T-helper 1 cell treated with Interleukin-12 subunit alpha and Interleukin-12 subunit beta and Interleukin-4 antibody, amounts not matched to agents 30 μg/mL and 1 μg/mL, for 36 hours (primary cell): ENCODE measurements around the gene OPN4.
"Not testable (repeated sequence)": the region's sequence is repeated elsewhere in the genome, so short reads cannot be mapped to it uniquely, and the experiment has no call there.

Experiments used
- H3K27ac Mint-ChIP-seq: one replicate; pipeline ENCODE4 v1.8.0; 2021; ENCODE audit warnings: mild to moderate bottlenecking, mixed read lengths
- H3K27me3 Mint-ChIP-seq: one replicate; pipeline ENCODE4 v1.8.0; 2021; ENCODE audit warnings: low read depth, mixed read lengths
- H3K36me3 Mint-ChIP-seq: one replicate; pipeline ENCODE4 v1.8.0; 2021; ENCODE audit warnings: low read depth, mixed read lengths
- H3K4me1 Mint-ChIP-seq: one replicate; pipeline ENCODE4 v1.8.0; 2021; ENCODE audit warnings: low read depth, mixed read lengths
- H3K4me3 Mint-ChIP-seq: one replicate; pipeline ENCODE4 v1.8.0; 2021; ENCODE audit warnings: mild to moderate bottlenecking, moderate library complexity, mixed read lengths
- H3K9me3 Mint-ChIP-seq: one replicate; pipeline ENCODE4 v1.8.0; 2021; ENCODE audit warnings: mixed read lengths

OPN4 gene, protein sequence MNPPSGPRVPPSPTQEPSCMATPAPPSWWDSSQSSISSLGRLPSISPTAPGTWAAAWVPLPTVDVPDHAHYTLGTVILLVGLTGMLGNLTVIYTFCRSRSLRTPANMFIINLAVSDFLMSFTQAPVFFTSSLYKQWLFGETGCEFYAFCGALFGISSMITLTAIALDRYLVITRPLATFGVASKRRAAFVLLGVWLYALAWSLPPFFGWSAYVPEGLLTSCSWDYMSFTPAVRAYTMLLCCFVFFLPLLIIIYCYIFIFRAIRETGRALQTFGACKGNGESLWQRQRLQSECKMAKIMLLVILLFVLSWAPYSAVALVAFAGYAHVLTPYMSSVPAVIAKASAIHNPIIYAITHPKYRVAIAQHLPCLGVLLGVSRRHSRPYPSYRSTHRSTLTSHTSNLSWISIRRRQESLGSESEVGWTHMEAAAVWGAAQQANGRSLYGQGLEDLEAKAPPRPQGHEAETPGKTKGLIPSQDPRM

DNA sequence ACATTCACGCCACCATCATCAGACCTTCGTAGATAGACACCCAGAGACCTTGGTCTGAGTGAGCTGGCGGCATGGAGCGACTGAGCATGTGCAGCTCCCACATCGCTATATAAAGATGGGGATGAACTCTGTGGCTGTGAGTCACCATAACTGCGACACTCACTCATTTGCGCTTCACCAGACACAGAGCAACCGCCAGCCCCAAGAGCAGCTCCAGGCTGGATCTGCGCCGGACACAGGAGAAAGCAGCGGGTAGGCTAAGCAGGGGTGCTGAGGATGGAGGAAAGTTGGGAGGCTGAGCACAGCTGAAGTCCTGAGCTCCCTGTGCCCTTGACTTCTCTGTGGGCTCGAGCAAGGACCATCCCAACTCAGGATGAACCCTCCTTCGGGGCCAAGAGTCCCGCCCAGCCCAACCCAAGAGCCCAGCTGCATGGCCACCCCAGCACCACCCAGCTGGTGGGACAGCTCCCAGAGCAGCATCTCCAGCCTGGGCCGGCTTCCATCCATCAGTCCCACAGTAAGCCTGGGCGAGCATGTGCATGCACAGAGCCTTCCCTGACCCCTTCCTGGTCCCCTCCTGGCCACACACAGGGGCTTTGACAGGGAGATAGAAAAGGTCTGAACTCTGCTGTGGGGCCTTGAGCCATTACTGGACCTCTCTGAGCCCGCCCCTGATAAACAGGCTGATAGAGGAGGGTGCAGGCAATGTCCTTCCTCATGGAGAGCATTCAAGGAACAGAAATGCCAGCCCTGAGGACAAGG, at the start of gene OPN4:
OPN4 (plus strand) TSS at position 137 of the 762 bp plus-strand sequence; CDS start at position 374, 237 bp downstream.
- Mint-ChIP-seq H3K9me3 (no peaks in the 10 kb centered on the region), H3K27me3 (no peaks in the 10 kb centered on the region), H3K36me3 (no peaks in the 10 kb centered on the region), H3K4me1 (no peaks in the 10 kb centered on the region), H3K27ac (no peak within 1 kb of the TSS), H3K4me3 (no peak within 1 kb of the TSS)

DNA sequence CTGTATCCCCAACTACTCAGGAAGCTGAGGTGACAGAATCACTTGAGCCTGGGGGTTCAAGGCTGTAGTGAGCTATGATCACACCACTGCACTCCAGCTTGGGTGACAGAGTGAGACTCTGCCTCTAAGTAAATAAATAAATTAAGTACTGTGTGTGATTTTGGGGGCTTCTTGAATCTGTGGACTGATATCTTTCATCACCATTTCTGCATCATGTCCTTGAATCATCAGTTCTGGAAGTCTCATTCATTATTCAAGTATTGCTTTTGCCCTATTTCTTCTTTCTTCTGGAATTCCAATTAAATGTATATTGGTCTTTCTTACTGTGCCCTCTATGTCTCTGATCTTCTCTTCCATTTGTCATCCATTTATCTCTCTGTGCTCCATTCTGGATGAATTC, 46.7 kb upstream of the OPN4 start:
- H3K27me3 Mint-ChIP-seq = peaks cover 12% of the 10 kb centered on the region
- H3K9me3 Mint-ChIP-seq = no peaks in the 10 kb centered on the region
- no peaks in the 10 kb centered on the region for H3K4me1 Mint-ChIP-seq
- no peaks in the 10 kb centered on the region for H3K36me3 Mint-ChIP-seq
- no peak overlapping the region for H3K4me3 Mint-ChIP-seq
- H3K27ac Mint-ChIP-seq = no peak overlapping the region

DNA sequence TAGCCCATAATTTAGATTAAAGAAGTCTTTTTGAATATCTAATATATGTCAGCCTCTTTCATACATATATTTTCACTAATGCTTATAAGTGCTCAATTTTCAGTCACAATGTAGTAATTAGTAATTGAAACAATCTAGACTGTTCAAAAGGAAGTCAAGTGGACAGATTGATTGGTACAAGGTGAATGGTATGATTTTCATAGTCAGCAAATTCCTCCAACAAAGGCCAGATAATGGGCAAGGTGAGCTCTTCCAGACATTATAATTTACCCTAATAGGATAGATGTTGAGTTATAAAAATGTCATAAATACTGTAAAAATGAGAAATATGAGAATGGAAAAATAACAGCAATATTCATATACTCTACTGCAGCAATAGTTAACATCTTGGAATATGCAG, 44.4 kb upstream of the OPN4 start:
- Mint-ChIP-seq H3K9me3 (no peaks in the 10 kb centered on the region), H3K27me3 (peaks cover 11% of the 10 kb centered on the region), H3K4me3 (no peak overlapping the region), H3K36me3 (no peaks in the 10 kb centered on the region), H3K4me1 (no peaks in the 10 kb centered on the region), H3K27ac (no peak overlapping the region)

DNA sequence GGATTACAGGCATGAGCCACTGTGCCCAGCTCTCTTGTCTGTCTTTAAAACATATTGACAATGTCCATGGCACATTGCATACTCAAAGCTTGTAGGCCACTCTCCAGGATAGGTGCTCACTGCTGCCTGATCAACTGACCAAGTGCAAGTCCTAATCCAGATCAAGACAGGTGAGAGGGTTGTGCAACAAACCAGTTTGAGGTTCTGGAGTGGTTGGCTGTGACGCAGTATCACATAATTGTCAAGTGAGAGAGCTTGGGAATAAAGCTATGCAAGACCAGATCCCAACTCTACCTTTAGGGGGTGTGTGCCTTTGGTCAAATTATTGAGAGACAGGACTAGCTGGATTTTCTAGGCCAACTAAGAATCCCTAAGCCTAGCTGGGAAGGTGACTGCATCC, 43.0 kb upstream of the OPN4 start:
- Mint-ChIP-seq H3K4me1 (no peaks in the 10 kb centered on the region), H3K9me3 (peaks cover 5% of the 10 kb centered on the region), H3K27me3 (peaks cover 11% of the 10 kb centered on the region), H3K36me3 (no peaks in the 10 kb centered on the region), H3K27ac (no peak overlapping the region), H3K4me3 (no peak overlapping the region)

DNA sequence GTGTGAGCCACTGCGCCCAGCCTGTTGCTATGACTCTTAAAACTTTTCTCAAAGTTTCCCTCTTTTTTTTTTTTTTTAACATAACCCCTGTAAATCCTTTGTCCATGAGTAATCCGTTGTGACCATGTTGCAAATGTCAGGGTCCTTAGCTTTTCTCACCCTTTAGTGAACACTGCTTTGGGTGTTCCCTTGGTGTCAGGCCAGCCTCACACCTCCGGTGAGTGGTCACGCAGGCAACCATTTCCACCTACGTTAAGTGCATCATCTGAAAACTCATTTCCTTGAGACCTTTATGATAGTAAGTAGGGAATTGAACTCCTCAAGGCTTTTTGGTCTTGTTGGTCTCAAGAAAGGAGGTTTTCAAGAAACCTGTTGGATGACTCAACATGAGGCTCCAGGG, 41.3 kb upstream of the OPN4 start:
- Mint-ChIP-seq H3K27me3 (peaks cover 6% of the 10 kb centered on the region), H3K9me3 (peaks cover 5% of the 10 kb centered on the region), H3K36me3 (no peaks in the 10 kb centered on the region), H3K27ac (no peak overlapping the region), H3K4me3 (no peak overlapping the region), H3K4me1 (no peaks in the 10 kb centered on the region)

DNA sequence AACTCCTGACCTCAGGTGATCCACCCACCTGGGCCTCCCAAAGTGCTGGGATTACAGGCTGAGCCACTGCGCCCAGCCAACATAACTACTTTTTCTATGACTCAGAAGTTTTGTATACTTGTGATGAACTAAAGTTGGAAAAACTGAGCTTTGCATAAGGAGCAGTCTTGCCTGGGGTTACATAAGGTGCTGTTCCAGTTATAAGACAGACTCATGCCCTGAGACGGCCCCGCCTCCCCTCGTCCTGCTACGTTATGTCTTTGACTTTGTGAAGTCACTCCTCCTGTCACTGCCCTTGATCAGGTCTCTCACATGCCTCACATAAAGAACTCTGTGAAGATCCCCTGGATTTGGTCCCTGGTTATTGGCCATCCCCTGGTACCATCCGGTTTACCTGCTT, 40.4 kb upstream of the OPN4 start:
- no peak overlapping the region for H3K4me3 Mint-ChIP-seq
- H3K4me1 Mint-ChIP-seq = no peaks in the 10 kb centered on the region
- no peak overlapping the region for H3K27ac Mint-ChIP-seq
- H3K9me3 Mint-ChIP-seq = peaks cover 5% of the 10 kb centered on the region
- no peaks in the 10 kb centered on the region for H3K36me3 Mint-ChIP-seq
- H3K27me3 Mint-ChIP-seq = peaks cover 4% of the 10 kb centered on the region

DNA sequence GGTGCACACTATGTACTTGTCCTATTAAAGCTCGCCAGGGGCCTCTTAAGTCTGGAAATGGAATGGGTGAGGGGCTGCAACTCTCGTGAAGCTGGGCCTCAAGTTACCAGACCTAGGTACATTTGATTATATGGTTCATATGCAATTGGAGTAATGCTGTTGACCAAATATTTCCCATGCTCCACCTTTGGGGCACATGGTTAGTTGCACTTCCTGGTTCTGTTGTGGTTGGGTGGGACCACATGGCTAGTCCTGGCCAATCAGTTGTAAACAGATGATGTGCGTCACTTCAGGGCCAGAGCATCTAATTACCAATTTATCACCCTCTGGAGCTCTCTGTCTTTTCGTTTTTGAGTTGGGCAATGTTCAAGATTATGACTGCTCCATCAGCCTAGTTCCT, 39.5 kb upstream of the OPN4 start:
- Mint-ChIP-seq H3K4me1 (no peaks in the 10 kb centered on the region), H3K27ac (no peak overlapping the region), H3K36me3 (no peaks in the 10 kb centered on the region), H3K27me3 (peaks cover 4% of the 10 kb centered on the region), H3K4me3 (no peak overlapping the region), H3K9me3 (peaks cover 5% of the 10 kb centered on the region)

DNA sequence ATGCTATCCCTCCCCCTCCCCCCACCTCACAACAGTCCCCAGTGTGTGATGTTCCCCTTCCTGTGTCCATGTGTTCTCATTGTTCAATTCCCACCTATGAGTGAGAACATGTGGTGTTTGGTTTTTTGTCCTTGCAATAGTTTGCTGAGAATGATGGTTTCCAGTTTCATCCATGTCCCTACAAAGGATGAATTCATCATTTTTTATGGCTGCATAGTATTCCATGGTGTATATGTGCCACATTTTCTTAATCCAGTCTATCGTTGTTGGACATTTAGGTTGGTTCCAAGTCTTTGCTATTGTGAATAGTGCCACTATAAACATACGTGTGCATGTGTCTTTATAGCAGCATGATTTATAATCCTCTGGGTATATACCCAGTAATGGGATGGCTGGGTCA, 37.1 kb upstream of the OPN4 start:
- not testable (repeated sequence) for H3K4me1 Mint-ChIP-seq, H3K9me3 Mint-ChIP-seq, H3K4me3 Mint-ChIP-seq, H3K27ac Mint-ChIP-seq, H3K27me3 Mint-ChIP-seq, H3K36me3 Mint-ChIP-seq

DNA sequence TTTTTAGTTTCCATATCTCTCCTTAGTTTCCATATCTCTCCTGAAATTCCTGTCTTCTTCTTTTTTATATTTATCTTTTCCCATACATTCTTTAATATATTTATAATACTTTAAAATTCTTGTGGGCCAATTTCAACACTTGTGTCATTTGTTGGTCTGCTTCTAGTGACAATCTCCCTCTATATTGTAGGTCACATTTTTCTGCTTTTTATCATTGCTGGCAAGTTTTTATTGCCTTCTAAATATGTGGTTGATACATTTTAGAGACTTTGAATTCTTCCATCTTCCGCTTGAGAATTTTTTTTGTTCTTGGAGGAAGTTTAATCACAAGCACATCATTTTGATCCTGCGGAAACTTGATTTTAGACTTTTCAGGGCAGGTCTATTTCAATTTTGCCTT, 26.0 kb upstream of the OPN4 start:
- Mint-ChIP-seq H3K36me3 (no peaks in the 10 kb centered on the region), H3K27me3 (peaks cover 38% of the 10 kb centered on the region), H3K4me3 (no peak overlapping the region), H3K4me1 (no peaks in the 10 kb centered on the region), H3K9me3 (no peaks in the 10 kb centered on the region), H3K27ac (no peak overlapping the region)

DNA sequence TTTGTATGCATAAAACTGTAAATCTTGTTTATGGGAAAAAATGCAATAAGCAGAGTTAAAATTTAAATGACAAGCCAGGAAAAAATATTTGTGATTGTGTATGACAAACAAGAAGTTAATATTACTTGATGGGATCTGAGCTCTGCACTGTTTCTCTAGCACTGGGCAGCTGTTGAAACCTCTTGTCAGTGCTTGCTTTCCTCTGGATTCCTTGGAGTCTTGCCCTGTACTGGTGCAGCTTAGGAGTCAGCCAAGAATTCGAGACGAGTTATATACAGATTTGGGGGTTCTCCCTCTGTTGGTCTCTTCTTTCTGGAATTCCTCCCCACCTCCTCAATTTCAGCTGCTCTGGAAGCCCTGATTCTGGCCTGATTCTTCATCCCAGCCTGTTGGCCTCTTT, 24.3 kb upstream of the OPN4 start:
- H3K27ac Mint-ChIP-seq = no peak overlapping the region
- H3K36me3 Mint-ChIP-seq = no peaks in the 10 kb centered on the region
- no peaks in the 10 kb centered on the region for H3K4me1 Mint-ChIP-seq
- no peak overlapping the region for H3K4me3 Mint-ChIP-seq
- peaks cover 50% of the 10 kb centered on the region for H3K27me3 Mint-ChIP-seq
- H3K9me3 Mint-ChIP-seq = no peaks in the 10 kb centered on the region

DNA sequence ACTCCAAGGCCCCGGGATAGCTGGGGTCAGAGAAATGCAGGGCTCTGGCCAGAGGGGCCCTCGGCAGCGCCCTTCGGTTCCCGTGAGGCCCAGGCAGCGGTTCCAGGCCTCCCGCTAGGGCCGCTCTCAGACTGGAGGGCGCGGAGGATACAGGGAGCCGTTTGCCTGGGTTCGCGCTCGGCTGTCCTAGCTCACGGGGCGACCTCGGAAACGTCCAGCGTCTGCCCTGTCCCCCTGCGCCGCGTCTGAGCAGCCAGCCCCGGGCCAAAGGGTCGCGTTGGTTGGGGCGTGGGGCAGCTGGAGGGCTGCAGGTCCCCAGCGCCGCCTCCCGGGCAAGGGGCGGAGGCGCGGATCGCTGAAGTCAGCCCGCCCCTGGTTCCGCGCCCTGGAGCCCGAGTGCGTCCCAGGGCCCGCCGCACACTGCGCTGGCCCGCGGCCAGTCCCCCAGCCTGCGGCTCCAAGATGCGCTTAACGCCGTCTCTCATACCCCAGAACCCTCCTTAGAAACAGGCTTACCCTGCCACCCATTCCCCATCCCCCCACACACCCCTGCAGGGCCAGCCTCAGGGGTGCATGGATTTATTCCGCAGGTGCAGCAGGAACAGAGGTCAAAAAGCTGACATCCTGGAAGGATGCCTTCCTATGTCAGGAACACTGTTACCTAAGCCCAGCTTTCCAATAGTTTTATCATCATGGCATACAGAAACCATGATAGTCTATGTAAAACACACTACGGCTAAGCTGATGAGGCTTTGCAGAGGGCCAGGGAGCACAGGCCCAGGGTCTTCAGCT, 22.1 kb upstream of the OPN4 start:
- Mint-ChIP-seq H3K27me3 (peaks cover 58% of the 10 kb centered on the region), H3K9me3 (no peaks in the 10 kb centered on the region), H3K4me3 (no peak overlapping the region), H3K36me3 (no peaks in the 10 kb centered on the region), H3K27ac (no peak overlapping the region), H3K4me1 (no peaks in the 10 kb centered on the region)

DNA sequence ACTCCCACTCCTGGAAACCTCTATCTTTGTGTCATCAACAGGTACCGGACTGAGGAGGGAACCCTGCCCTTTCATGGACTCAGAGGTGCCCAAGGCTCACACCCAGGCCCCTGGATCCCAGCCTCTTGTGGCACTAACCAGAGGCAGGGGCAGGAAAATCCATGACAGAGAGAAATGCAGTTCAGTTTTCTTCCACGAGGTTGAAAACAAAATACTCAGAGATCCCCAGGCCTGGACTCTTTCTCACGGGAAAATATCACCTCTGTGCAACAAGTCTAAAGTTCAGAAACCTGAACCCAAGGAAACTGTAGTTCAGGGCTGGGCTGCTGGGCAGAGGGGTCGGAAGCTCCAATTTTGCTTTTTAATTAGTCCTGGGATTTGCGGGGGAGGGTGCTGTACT, 21.4 kb upstream of the OPN4 start:
- no peak overlapping the region for H3K27ac Mint-ChIP-seq
- H3K4me1 Mint-ChIP-seq = no peaks in the 10 kb centered on the region
- H3K27me3 Mint-ChIP-seq = peaks cover 61% of the 10 kb centered on the region
- H3K9me3 Mint-ChIP-seq = no peaks in the 10 kb centered on the region
- no peak overlapping the region for H3K4me3 Mint-ChIP-seq
- H3K36me3 Mint-ChIP-seq = no peaks in the 10 kb centered on the region

DNA sequence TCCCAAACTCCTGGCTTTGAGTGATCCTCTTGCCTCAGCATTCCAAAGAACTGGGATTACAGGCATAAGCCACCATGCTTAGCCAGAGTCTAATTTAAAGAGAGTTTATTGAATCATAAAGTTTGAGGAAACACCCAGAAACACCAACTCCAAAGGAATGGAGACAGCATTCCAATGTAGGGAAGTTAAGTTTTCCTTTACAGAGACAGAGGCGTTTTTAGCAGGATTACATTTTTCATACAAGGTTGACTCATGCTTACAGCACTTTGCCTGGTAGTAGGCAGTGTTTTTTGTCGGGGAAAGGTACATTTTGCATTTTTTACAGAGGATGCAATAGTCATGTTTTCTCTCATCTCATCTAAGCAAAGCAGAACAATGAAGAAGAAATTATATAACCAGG, 18.9 kb upstream of the OPN4 start:
- Mint-ChIP-seq H3K9me3 (no peaks in the 10 kb centered on the region), H3K27ac (no peak overlapping the region), H3K4me3 (no peak overlapping the region), H3K36me3 (no peaks in the 10 kb centered on the region), H3K27me3 (peaks cover 56% of the 10 kb centered on the region), H3K4me1 (no peaks in the 10 kb centered on the region)

DNA sequence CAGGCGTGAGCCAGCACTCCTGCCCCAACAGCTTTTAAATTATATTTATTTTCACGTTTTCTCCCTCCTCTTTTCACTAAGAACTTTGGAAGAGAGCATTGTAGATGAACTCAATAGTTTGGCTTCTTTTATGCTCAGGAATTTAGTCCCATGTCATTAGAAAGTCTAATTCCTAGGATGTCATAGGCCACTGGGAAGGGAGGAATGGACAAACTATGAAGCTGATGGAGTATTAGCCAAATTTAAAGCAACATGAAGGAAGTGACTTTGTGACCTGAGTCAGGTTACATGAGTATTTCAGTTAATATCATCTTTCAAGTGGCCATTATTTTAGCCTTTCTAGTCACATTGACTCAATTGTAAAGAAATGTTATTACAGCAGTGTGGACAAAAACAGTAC, 18.0 kb upstream of the OPN4 start:
- Mint-ChIP-seq H3K4me3 (no peak overlapping the region), H3K27me3 (peaks cover 51% of the 10 kb centered on the region), H3K9me3 (peaks cover under 1% of the 10 kb centered on the region), H3K36me3 (no peaks in the 10 kb centered on the region), H3K27ac (no peak overlapping the region), H3K4me1 (no peaks in the 10 kb centered on the region)
